ENCODE measurements around the gene AKIP1.
A peak's percentile ranks its signal among the peaks of the same experiment; 100 is the strongest.
"Not testable (repeated sequence)": the region's sequence is repeated elsewhere in the genome, so short reads cannot be mapped to it uniquely, and the experiment has no call there.

Gene AKIP1, protein sequence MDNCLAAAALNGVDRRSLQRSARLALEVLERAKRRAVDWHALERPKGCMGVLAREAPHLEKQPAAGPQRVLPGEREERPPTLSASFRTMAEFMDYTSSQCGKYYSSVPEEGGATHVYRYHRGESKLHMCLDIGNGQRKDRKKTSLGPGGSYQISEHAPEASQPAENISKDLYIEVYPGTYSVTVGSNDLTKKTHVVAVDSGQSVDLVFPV

DNA sequence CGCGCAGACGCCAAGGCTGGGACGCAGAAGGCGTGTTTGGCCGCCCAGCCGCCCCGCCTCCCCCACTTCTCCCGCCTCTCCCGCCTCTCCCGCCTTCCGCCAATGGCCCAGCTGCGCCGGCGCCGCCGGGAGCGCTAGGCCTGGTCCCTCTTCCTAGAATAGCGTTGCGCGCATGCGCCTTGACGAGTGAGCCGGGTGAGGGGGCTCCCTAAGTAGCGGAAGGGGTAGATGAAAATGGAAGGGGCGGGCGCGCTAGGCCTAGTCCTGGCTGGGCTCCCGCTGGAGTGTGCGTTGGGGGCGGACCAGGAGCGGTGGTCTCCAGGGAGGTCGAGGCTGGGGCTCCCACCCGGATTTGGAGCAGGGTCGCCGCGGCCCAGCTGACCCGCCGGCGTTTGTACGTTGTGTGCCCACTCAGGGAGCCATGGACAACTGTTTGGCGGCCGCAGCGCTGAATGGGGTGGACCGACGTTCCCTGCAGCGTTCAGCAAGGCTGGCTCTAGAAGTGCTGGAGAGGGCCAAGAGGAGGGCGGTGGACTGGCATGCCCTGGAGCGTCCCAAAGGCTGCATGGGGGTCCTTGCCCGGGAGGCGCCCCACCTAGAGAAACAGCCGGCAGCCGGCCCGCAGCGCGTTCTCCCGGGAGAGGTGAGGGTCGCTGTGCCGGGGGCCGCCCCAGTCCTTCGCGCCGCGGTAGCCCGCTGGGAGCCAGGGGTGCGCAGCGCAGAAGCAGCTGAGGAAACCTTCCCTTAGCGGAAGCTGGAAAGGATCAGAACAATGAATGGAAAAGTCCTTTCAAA lies at the start of gene AKIP1:
Gene AKIP1 (plus strand): TSS at position 161 of the 795 bp plus-strand sequence. CDS start 261 bp downstream, at position 422.
- DNase-seq: peak; percentile 82

DNA sequence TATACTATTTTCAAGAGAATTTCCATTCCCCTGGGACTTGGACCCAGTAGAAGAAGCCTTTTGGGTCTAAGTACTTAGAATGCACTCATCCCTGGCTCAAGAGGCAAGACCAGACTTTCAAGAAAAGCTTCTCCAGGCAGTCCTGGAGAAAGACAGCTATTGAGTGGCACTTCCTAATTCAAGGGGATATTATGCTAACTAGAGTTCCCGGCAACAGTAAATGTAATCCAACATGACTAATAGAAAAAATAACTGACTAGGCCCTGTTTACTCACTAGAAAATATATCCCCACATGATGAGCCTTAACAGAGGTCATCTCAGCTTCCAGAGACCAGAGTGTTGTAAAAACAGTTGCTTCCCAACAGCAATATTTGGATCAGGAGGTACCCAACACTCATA lies 47.2 kb upstream of the AKIP1 start:
- DNase-seq: no peak

DNA sequence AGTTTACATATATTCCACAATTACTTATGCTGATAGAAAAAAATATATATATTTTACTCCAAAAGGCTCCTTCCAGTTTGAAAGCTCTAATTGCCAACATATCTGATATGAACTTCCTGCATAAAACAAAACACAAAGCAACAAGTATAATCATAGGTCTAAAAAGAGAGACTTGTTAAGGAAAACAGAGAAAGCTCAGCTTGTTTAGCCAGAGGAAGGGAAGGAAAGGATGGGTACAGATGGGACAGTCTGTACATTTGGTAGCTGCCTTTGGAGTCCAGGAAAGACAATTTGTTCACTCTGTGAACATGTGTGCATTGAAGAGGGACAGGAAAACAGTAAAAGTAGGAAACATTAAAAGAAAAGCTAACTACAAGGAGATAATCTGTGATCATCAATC lies 45.7 kb upstream of the AKIP1 start:
- no peak for DNase-seq

DNA sequence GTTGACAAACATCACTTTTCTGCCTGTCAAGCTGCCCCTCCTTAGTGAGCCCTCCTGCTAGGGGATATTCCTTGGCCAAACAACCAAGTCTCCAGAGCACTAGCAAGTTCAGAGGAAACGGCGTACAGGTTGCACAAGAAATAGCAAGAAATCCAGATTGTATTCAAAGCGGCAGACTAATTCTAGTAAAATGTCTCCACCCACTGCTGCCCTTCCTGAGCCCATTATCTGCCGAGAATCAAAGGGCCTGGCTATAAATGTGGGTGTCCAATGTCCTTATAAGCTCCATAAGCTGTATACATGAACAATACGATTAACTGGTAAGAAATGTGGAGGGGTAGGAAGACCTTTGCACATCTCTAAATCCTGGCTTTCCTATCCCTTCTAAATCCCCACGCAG lies 44.0 kb upstream of the AKIP1 start:
- no peak for DNase-seq

DNA sequence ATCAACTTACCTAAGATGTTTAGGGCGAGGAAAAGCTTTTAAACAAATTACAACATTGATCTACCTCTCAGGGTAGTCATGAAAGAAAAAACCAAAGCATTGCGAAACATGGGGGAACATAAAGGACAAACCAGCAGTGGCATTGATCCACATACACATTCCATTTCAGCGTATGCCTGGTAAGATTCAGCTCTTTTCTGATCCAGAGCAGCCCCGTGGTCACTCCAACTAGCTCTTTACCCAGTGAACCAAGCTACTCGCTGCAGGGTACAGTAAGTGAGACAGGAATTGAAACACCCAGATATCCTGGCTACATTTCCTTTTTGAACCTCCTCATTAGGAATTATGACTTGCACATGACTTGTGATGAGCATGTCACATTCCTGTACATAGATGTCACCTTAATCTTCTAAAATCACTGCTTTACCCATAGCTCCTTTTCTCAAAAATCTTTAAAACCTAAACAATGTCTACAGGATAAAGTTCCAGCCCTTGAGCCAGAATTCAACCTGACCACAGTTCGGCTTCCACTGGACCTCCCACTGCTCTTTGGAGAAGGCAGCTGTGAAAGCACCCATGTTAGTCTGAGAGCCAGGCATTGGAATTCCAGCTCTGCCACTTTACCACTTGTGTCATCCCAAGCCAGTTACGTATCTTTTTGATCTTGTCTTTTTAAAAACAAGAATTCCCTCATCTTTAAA lies 42.9 kb upstream of the AKIP1 start:
- DNase-seq: no peak

DNA sequence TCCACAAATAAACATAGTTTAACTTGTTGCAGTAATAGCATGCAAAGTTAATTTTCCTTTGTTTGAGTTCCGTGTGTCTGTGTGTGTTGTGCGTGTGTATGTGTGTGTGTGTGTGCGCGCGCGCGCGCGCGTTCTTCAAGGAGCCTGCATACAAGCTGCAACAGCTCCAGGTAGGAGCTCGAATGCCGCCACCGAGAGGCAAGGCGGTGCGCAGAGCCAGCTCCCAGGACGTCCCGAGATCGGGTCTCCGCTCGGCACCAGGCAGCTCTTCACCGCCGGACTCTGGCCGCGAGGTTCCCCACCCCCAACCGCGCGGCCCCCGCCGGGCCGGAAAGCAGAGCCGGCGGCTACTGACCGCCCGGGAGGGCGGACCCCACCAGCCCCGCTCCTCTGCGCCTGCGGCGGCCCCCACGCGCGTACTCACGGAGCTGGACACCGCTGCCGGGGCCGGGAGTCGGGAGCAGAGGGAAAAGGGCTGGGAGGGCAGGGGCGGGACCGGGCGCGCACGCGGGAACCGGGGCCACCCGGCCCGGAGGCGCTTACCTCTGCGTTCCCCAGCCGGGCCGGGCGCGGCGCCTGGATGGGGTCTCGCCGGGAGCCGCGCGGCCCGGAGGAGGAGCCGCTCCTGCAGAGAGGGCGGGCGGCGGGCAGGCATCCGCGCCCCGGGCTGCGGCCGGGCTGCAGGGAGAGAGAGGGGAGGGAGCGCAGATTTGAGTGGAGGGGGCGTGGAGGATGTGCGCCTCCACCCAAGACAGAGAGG lies 40.4 kb upstream of the AKIP1 start:
- peak; percentile 14 for DNase-seq

DNA sequence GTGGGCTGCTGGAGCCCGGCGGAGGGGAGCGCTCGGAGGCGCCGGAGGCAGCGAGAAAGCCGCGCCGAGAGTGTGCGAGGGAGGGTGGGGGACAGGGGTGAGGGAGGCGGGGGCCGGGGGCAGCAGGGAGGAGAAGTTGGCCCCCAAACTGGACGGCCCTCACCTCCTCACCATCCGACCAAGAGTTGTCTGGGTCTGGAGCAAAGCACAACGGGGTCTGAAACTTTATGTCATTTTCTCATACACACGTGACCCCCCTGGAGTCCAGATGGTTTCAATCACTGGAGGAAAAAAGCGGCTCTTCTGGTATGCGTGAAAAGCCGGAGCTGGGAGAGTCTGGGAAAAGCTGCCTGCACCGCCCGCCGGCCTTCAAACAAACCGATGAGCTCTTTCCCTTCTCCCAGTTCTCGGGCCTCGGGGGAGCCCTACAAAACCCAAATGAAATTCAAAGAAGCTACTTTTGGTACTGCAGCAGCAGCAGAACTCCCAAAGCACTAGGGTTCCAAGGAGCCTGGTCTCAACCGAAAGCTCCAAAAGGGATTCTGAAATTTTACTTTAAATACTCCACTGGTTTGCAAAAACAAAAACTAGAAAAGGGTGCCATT lies 39.7 kb upstream of the AKIP1 start:
- DNase-seq: no peak

DNA sequence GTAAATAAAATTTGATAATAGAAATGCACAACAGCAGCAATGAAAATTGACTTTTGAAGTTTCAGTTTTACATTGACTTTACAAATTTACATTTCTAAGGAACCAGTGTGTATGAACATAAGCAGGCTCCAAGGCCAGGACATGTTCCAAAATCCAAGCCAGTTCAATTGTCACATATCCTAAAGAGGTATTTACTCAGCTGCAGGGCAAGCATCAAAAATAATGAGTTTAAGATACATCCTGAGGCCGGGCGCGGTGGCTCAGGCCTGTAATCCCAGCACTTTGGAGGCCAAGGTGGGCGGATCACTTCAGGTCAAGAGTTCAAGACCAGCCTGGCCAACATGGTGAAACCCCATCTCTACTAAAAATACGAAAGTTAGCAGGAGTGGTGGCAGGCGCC lies 39.0 kb upstream of the AKIP1 start:
- no peak for DNase-seq

DNA sequence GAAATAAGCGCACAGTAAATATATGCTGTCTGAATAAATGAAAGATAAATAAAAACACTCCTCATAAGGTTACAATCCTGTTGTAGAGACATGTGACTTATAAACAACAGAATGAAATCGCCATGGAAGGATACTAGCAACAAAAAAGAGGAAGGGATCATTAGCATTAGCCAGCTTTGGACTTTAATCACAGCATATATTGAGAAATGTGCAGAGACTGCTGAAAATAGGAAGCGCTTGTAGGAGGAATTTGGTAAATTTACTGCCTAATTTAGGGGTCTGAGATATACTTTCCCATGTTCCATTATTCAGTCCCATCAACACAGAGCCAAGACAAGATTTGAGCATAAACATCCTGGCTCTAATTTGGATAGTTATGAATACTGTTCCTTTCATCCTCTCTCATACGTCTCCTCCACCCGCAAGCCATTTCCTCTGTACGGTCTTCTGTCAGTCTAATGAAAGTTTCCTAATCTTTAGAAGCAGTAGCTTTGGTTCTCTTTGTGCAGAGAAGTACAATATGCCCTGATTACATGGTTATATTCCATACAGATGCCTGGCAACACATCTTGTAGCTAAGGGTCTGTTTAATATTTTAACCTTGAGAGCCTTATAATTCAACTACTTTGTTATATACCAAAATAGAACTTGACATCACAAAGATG lies 37.1 kb upstream of the AKIP1 start:
- DNase-seq: no peak

DNA sequence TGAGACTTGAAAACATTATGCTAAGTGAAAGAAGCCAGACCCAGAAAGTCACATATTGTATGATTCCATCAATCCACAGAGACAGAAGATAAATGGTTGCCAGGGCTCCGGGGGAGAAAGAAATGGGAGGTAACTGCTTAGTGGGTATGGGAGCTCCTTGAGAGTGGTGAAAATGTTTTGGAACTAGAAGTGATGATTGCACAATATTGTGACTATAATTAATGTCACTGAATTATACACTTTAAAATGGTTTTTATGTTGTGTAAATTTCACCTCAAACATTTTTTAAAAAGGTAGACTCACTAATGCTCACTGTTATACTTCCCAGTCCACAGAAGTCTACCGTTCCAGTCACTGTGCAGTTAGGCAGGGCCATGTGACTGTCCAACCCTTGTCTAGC lies 32.2 kb upstream of the AKIP1 start:
- no peak for DNase-seq

DNA sequence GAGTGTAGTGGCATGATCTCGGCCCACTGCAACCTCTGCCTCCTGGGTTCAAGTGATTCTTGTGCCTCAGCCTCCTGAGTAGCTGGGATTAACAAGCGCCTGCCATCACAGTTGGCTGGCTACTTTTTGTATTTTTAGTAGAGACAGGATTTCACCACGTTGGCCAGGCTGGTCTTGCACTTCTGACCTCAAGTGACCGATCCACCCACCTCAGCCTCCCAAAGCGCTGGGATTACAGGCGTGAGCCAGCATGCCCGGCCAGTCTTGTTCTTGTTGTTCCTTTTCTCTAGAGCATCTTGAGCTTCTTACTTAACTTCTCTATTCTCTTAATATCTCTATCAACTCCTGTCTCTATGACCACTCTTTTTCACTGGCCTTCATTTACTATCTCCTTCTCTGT lies 29.4 kb upstream of the AKIP1 start:
- not testable (repeated sequence) for DNase-seq

DNA sequence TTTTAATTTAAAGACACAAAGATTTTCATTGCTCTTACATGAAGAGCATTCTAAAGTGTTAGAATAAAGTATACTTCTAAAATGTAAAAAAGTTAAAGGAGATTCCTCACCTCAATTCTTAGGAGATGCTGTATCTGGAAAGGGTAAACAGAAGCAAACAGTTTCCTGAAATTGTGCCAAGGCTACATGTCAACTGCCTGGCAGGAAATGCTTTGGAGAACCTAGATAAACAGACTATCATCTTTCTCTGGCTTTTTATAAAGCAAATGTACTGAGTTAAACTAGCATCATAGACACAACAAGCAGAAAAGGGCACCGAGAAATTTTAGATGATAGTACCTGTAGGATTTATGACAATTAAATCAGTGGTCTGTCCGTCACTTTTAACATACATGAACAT lies 24.7 kb upstream of the AKIP1 start:
- no peak for DNase-seq

DNA sequence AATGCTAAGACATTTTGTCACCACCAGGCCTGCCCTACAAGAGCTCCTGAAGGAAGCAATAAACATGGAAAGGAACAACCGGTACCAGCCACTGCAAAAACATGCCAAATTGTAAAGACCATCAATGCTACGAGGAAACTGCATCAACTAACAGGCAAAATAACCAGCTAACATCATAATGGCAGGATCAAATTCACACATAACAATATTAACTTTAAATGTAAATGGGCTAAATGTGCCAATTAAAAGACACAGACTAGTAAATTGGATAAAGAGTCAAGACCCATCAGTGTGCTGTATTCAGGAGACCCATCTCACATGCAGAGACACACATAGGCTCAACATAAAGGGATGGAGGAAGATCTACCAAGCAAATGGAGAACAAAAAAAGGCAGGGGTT lies 19.8 kb upstream of the AKIP1 start:
- not testable (repeated sequence) for DNase-seq

DNA sequence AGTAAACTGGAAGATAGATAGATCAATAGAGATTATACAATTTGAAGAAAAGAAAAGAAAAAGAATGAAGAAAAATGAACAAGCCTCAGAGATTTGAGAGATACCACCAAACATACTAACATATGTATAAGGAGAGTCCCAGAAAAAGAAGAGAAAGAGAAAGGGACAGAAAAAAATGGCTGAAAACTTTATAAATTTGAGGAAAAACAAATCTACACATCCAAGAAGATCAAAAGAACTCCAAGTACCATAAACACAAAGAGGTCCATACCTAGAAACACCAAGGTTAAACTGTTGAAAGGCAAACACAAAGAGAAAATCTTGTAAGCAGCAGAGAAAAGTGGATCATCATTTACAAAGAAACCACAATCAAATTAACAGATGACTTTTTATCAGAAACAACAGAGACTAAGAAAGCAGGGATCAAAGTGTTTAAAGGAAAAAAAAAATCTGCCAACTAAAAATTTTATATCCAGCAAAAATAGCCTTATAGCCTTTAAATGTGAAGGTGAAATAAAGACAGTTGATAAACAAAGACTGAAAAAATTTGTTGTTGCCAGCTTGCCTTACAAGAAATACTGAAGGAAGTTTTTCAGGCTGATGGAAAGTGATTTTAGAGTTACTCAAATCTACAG lies 11.8 kb upstream of the AKIP1 start:
- DNase-seq: no peak

DNA sequence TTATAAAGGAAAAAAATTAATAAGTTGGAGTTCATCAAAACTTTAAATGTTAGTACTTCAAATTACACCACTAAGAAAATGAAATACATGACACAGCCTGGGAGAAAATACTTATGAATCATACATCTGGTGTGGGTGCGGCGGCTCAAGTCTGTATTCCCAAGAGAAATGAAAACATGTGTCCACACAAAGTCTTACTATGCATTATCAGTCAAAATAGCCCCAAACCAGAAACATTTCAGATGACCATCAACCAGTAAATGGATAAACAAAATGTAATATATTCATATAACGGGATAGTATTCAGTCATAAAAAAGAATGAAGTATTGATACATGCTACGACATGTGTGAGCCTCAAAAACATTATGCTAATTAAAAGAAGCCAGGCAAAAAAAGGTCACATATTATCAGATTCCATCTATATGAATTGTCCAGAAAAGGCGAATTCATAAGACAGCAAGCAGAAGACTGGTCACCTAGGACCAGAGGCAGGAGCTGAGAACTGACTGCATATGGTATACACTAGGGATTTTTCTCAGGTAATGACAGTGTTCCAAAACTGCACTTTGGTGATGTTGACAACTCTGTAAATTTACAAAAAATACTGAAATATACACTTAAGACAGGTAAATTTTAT lies 5.3 kb upstream of the AKIP1 start:
- DNase-seq: no peak

DNA sequence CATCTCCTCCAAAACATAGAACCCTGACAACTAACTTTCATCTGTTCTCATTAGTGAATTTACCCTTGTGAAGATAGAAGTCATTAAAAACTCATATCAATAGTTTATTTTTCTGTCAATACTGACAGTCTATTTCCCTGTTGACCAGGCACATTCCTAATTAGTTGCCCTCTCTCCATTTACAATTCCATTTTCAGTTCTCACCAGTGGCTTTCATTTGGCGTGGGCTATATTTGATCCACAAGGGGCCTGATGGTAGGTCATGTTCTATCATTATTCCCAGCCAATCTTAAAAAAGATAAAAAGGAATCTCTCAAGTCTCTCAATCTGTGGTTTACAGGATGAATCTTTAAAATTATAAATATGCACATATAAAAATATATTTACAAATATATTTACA lies 3.9 kb upstream of the AKIP1 start:
- no peak for DNase-seq

DNA sequence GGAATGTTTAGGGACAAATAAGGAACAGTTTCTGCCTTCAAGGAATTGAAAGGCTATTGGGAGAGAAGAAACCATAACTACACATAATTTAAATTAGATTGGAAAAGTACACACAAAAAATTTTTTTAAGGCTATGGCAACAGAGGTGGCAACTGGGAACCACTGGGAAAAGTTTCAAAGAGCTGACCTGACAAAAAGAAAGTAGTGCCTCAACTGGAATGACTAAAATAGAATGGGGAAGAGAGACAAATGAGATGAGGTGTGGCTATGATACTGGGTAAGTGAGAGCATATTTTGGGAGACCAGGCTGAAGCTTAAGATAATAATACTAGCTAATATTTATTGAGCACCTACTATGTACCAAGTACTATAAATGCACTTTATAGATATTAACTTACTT lies 2.9 kb upstream of the AKIP1 start:
- no peak for DNase-seq

DNA sequence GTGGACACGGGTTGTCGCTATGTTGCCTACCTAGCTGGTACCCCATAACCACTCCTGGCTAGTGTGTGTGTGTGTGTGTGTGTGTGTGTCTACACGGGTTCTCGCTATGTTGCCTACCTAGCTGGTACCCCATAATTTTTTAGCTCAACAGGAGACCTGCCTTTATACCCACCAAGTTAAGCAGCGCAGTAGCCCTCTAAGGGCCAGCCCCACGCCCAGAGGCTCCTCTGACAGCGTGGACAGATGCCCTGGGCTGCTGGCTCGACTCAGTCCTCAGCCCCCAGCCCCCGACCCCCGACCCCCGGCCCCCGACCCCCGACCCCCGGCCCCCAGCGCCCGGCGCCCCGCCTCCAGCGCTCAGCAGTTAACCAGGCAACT lies 351 bp upstream of the AKIP1 start:
- DNase-seq: no peak

DNA sequence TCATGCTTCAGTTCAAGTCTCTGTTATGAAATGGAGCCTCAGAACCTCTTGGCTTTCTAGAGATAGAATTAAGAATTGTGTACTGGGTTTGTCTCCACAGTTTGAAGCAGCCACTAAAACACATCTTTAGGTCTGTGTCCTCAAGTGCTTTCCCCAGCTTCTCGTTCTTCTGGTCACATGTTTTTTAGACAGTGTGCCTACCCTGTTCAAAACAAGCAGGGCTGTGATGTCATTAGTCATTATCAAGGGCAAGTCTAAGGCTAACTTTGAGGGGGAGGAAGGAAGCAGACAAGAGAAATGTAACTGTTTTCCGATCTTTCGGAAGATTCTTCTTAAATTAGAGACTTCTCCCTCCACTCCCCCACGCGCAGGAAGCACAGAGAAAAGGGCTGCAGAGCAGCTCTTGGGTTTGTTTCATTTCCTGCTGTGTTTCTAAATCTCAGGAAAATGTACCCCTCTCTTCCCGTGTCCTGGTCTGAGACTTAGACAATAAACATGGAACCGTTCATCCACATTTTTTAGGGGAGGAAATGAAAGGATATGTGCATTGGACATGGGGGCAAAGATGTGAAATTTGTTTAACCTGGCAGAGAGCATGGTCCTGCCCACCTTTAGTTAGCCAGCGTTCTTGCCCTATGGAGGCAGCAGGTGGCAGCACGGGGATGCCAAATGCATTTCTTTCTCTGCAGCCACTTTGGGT lies 3.1 kb downstream of the AKIP1 start:
- DNase-seq: peak; percentile 48

DNA sequence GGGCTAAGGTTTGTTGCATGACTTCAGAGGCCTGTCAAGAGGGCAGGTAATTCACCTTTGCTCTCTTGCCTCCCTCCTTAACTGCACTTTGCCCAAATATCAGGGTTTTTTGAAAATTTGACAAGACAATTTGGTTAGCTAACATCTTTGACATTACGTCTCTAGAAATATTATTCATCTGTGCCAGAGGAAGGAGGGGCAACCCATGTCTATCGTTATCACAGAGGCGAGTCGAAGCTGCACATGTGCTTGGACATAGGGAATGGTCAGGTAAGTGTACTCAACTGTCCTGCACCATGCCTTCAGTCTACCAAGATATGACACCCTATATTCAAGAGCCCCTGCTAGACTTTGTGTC lies 3.7 kb downstream of the AKIP1 start:
- DNase-seq: no peak

All from stimulated activated CD4-positive, alpha-beta T cell treated with anti-CD3 and anti-CD28 coated beads, Interleukin-4, amount 100 ng/mL, for 1 hour (primary cell).